ENCODE data around the gene NDUFA8. TPM values are rescaled to one million over a fixed set of nuclear protein-coding genes. Genes with fewer than 3 reads are reported as not detected.
A peak's percentile ranks its signal among the peaks of the same experiment; 100 is the strongest.

NDUFA8 gene
- total and polyA plus RNA-seq, 9 of the 15 experiments (the other 6 are each of a cell fraction or from before 2014, with no cell fraction given), result 105 to 212 (median 133) TPM

DNA sequence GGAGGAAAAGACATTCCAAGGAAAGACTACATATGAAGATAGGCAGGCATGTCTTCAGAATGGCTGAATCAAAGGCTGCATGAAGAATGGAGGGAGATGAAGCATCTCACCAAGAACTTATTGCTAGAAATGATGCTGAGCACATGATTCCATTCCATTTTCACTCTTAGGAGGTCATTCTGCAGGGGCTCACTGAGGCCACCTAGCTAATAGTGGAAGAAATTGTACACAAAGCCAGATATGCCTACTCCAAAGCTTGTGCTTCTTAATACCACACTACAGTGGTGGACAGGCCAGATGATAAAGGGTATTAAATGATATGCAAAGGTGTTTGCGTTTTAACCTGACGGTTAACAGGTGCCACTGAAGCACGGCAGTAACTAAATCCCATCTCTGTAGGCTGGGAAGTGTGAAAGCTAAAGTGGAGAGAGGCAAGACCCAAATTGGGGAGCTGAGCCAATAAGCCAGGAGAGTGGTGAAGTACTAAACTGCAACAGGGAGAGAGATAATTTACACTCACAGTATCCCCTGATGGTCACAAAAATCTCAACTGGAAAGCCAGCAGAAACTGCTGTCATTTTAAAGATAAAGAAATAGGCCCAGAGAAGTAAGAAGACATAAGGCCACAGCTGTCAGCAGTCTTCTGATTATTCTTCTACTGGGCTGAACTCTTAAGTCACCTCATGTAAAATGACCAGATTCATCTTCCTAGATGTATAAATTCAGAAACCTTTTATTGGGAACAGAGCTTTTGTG lies 14.6 kb downstream of the NDUFA8 start:
- Histone ChIP-seq H3K9ac (ENCODE audit: insufficient read depth in 1 of 2, low read depth in 2 of 2, low read length in 2 of 2) (no peak overlapping the region), H3K9me1 (ENCODE audit: control insufficient read depth, insufficient read depth, low read length) (no peaks in the 10 kb centered on the region), H3K9me3 (replicated peaks; ENCODE audit: control insufficient read depth, insufficient read depth, low read depth, low read length) (no peaks in the 10 kb centered on the region), H3K4me1 (replicated peaks in 1 of 2; ENCODE audit: control insufficient read depth in 2 of 2, insufficient read depth in 2 of 2, low read length in 2 of 2) (peaks cover 0 to 3% of the 10 kb centered on the region in 2 experiments; a peak in 2 of 5 replicates), H3K4me2 (ENCODE audit: insufficient read depth, low read length) (no peak overlapping the region), H3K36me3 (ENCODE audit: control insufficient read depth, insufficient read depth, low read length) (peaks cover 81% of the 10 kb centered on the region), H3K4me3 (no peak overlapping the region), H3K27me3 (ENCODE audit: control insufficient read depth in 2 of 2, insufficient read depth in 2 of 2, low read length in 2 of 2) (no peaks in the 10 kb centered on the region), H3K79me2 (ENCODE audit: control insufficient read depth, insufficient read depth, low read length) (no peaks in the 10 kb centered on the region; the same call in 2 of the 3 replicates), H3K27ac (ENCODE audit: extremely low read depth, low read depth, low read length) (no peak overlapping the region), H4K20me1 (replicated peaks; ENCODE audit: control insufficient read depth, insufficient read depth, low read length) (peaks cover 14% of the 10 kb centered on the region), H2AFZ (ENCODE audit: low read depth, low read length) (no peak overlapping the region)
- BruUV-seq (replicated peaks), result no TSS peak
- ATAC-seq, result peak; percentile 79
- POLR2A ChIA-PET, result interaction anchor here (0.6 to 1.7 kb wide), 3 partner anchors 11 to 301 kb away, joined by 3 to 5 read pairs (median 3); no protein-coding TSS in a partner anchor
- TF ChIP-seq CBFA2T3 (IDR thresholded peaks at IDR 0.05), result peak; percentile 53; the same call in 1 of the 2 replicates
- TF ChIP-seq HDAC3 (IDR thresholded peaks at IDR 0.05; ENCODE audit: borderline replicate concordance, partially characterized antibody), result no peak
- no peak for TF ChIP-seq EHMT2 (IDR thresholded peaks at IDR 0.05)
- TF ChIP-seq, protein P1, sequence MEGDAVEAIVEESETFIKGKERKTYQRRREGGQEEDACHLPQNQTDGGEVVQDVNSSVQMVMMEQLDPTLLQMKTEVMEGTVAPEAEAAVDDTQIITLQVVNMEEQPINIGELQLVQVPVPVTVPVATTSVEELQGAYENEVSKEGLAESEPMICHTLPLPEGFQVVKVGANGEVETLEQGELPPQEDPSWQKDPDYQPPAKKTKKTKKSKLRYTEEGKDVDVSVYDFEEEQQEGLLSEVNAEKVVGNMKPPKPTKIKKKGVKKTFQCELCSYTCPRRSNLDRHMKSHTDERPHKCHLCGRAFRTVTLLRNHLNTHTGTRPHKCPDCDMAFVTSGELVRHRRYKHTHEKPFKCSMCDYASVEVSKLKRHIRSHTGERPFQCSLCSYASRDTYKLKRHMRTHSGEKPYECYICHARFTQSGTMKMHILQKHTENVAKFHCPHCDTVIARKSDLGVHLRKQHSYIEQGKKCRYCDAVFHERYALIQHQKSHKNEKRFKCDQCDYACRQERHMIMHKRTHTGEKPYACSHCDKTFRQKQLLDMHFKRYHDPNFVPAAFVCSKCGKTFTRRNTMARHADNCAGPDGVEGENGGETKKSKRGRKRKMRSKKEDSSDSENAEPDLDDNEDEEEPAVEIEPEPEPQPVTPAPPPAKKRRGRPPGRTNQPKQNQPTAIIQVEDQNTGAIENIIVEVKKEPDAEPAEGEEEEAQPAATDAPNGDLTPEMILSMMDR (IDR thresholded peaks at IDR 0.05 in 2 of 3, conservative IDR thresholded peaks at IDR 0.05 in 1 of 3; ENCODE audit: insufficient read depth in 2 of 3, low read depth in 1 of 3, low read length in 3 of 3), result peak; percentile 37 to 47 (median 39); a peak in 4 of 6 replicates
- TF ChIP-seq, protein P2, sequence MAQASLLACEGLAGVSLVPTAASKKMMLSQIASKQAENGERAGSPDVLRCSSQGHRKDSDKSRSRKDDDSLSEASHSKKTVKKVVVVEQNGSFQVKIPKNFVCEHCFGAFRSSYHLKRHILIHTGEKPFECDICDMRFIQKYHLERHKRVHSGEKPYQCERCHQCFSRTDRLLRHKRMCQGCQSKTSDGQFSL (CRISPR knock-in tag; IDR thresholded peaks at IDR 0.05), result no peak
- TF ChIP-seq, protein P2 (tag; IDR thresholded peaks at IDR 0.05), result no peak
- no peak for TF ChIP-seq TARDBP (IDR thresholded peaks at IDR 0.05)
- TF ChIP-seq RCOR1 (IDR thresholded peaks at IDR 0.05; ENCODE audit: borderline replicate concordance in 1 of 2, low read depth in 2 of 2, low read length in 2 of 2), result peak in 1 of 2 experiments; percentile 7; a peak in 1 of 4 replicates
- TF ChIP-seq COPS2 (conservative IDR thresholded peaks at IDR 0.05), result no peak
- TF ChIP-seq ARNT (IDR thresholded peaks at IDR 0.05), result no peak
- TF ChIP-seq LARP7 (IDR thresholded peaks at IDR 0.05), result no peak
- no peak for TF ChIP-seq ZNF134 (CRISPR knock-in tag; conservative IDR thresholded peaks at IDR 0.05)
- TF ChIP-seq SMARCA4 (IDR thresholded peaks at IDR 0.05), result no peak
- no peak for TF ChIP-seq ZNF584 (CRISPR knock-in tag; IDR thresholded peaks at IDR 0.05; ENCODE audit: low read depth)
- TF ChIP-seq CBFA2T2 (conservative IDR thresholded peaks at IDR 0.05), result peak; percentile 39; the same call in 1 of the 2 replicates
- intact Hi-C loops (cut with micrococcal nuclease), result no loop called here
- in situ Hi-C loops (cut with MboI), result no loop called here
- DNase-seq (ENCODE audit: extremely low read depth in 1 of 4, low spot score in 3 of 4), result peak in 1 of 4 experiments; percentile 16
- WGBS (ENCODE audit: insufficient coverage, low coverage, missing lambda C conversion rate), result 91% methylated on average over 3 of the region's 3 CpGs
- FAIRE-seq, result peak; percentile 73
- CTCF ChIA-PET (ENCODE audit: low intra/inter-chr PET ratio), result interaction anchor here (0.5 kb wide), 1 partner anchor 27 kb away, joined by 3 read pairs; no protein-coding TSS in a partner anchor

All from K562 (cell line).